NCI-H2227 treated with DMSO at 0.1 percent for 48 hours (cell line): ENCODE results near the gene PDE6B.
"Not testable (repeated sequence)": the region's sequence is repeated elsewhere in the genome, so short reads cannot be mapped to it uniquely, and the experiment has no call there.

Experiments
- DNase-seq: peaks from one replicate; lab custom pipeline; 2025; lab: John Stamatoyannopoulos, UW

PDE6B gene

GRCh38 chr4:635851-636627 is 10.7 kb downstream of the PDE6B start:
- DNase-seq, result no peak

GRCh38 chr4:636628-637159 is 11.3 kb downstream of the PDE6B start:
- DNase-seq, result no peak

GRCh38 chr4:637536-638280 is 12.3 kb downstream of the PDE6B start:
- peak; percentile 5 for DNase-seq

- DNase-seq, result not testable (repeated sequence)
Observed at GRCh38 chr4:642366-642765, 17.0 kb downstream of the PDE6B start.

GRCh38 chr4:646460-646859 is 21.1 kb downstream of the PDE6B start:
- DNase-seq, result no peak

- DNase-seq, result no peak
Observed at GRCh38 chr4:647481-647880, 22.1 kb downstream of the PDE6B start.

GRCh38 chr4:648579-649292 is 23.4 kb downstream of the PDE6B start:
- DNase-seq, result no peak

DNA sequence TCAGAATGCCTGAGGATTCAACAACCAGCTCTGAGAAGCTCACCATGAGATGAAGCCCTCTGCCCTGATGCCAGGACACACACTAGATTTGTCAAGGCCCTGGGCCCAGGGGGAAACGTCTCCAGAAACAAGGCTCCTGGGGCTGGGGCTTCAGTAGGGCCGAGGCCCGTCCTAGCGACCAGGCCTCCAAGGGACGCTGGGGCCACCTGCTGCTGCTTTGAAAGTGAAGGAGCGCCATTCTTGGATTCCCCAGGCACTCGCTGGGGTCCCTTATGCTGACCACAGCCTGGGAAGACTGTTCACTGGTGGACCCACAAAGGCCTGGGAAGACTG is 23.9 kb downstream of the PDE6B start:
- DNase-seq, result no peak

DNA sequence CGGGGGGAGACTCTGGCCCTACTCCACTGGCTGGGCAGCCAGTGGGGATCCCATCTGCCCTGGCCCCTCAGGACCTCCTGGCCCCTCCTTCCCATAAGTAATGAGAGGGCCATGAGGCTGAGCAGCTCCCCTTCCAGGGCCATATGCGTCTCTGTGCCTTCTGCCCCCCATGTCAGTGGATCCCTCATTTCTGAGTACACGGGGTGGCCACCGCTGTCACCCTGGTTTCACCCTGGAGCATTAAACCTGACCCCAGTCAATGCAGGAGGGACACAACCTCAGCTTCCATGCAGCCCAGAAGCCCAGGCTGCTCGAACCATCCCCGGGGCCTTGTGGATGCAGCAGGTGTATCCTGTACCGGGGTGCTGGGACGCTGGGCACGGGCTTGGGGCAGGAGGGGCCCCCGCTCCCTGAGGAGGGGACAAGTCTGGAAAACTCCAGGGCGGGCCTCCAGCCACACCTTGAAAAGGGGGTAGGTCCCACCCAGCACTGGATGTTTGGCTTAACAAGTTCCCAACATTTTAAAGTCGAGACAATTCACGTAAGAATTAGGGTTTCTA is 24.5 kb downstream of the PDE6B start:
- no peak for DNase-seq

- DNase-seq, result no peak
Observed at GRCh38 chr4:650461-650860, 25.1 kb downstream of the PDE6B start.

DNA sequence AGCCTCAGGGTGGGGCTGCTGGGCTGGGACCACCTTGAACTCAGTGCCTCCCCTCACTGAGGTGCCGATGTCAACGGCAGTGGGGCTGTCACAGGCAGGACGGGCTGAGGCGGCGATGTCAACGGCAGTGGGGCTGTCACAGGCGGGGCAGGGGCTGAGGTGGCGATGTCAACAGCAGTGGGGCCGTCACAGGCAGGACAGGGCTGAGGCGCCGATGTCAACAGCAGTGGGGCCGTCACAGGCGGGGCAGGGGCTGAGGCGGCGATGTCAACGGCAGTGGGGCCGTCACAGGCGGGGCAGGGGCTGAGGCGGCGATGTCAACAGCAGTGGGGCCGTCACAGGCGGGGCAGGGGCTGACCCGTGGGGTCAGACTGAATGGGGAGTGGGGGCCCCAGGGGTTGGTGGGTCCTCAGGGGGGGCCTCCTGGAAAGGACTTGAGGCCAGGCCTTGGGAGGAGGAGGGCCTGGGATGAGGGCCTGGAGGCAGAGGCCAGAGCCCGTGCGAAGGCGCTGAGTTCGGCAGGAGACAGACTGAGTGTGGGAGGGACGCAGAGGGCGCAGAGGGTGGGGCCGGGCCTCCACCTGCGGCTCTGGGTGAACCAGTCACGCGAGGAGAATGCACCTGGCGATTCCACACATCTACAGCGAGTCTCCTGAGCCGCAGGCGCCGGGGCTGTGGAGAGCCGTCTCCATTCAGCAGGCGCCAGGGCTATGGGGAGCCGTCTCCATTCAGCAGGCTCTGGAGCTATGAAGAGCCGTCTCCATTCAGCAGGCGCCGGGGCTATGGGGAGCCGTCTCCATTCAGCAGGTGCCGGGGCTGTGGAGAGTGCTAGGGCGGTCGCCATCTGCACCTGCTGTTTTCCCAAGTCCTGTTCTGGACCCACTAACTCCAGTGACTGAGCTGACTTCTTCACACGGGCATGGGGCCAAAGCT is 25.8 kb downstream of the PDE6B start:
- no peak for DNase-seq

- DNase-seq, result no peak
Observed at GRCh38 chr4:651884-652642, 26.7 kb downstream of the PDE6B start.

- no peak for DNase-seq
Observed at GRCh38 chr4:653080-653821, 27.9 kb downstream of the PDE6B start.

DNA sequence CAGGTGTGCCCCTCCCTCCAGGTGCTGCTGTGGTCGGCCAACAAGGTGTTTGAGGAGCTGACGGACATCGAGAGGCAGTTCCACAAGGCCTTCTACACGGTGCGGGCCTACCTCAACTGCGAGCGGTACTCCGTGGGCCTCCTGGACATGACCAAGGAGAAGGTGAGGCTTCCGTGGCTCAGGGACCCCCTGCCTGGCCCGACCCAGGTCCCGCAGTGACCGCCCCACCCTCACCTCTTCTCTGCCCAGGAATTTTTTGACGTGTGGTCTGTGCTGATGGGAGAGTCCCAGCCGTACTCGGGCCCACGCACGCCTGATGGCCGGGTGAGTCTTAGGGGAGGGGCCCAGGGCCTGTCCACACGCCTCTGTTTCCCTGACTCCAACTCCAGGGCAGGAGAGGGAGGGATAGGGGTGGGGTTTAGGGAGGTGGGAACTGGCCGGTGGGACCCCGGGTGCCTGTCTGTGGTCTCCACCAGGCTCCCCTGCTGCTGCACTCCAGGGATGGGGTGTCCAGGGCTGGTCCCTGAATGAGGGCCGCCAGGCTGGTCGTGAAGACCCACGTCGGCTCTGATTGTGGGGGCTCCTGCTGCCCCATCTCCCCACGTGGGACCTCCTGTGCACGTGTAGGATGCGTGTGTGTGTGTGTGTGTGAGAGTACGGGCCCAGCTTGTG is 28.6 kb downstream of the PDE6B start:
- no peak for DNase-seq

DNA sequence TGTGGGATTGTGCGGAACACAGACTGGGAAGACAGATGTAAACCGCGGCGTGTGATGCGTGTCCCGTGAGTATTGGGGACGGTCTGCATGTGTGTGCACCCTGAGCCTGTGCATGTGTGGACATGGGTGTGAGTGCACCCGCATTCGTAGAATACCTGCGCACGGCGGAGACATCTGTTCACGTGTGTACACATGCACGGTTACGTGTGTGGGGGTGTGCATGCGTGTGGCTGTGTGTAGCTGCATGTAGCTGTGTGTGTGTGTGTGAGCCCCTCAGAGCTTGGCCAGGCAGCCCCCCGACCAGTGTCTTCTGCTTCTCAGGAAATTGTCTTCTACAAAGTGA is 29.1 kb downstream of the PDE6B start:
- no peak for DNase-seq

GRCh38 chr4:654871-655463 is 29.6 kb downstream of the PDE6B start:
- no peak for DNase-seq

GRCh38 chr4:655464-656151 is 30.2 kb downstream of the PDE6B start:
- DNase-seq, result no peak
